Ramos (cell line): ENCODE measurements around the gene MCMBP.
"Not testable (repeated sequence)": the region's sequence is repeated elsewhere in the genome, so short reads cannot be mapped to it uniquely, and the experiment has no call there.

ENCODE experiments used
- in situ Hi-C: fragments of 300-500 bp; cut with MboI; formaldehyde crosslinking; loops from one replicate; pipeline ENCODE4 v1.14.3; 2022; ENCODE audit warnings: low sequenced_read_pairs; ENCODE audit not compliant: unreplicated experiment

The MCMBP gene, protein sequence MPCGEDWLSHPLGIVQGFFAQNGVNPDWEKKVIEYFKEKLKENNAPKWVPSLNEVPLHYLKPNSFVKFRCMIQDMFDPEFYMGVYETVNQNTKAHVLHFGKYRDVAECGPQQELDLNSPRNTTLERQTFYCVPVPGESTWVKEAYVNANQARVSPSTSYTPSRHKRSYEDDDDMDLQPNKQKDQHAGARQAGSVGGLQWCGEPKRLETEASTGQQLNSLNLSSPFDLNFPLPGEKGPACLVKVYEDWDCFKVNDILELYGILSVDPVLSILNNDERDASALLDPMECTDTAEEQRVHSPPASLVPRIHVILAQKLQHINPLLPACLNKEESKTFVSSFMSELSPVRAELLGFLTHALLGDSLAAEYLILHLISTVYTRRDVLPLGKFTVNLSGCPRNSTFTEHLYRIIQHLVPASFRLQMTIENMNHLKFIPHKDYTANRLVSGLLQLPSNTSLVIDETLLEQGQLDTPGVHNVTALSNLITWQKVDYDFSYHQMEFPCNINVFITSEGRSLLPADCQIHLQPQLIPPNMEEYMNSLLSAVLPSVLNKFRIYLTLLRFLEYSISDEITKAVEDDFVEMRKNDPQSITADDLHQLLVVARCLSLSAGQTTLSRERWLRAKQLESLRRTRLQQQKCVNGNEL

DNA sequence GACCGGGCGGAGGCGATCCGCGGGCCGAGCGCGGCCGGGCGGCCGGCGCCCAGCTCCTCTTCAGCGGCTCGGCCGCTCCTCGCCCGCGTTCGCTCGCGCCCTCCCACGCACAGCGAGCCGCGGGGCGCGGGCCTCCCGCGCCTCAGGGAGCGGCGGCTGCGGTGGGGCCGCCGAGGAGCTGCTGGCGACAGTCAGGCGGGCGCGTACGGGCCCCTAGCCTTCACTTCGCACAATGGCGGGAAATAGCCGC, at the start of gene MCMBP:
Gene MCMBP, minus strand, starts transcription at position 234 of the 250 bp plus-strand sequence. CDS start 259 bp downstream, outside the sequence.
- in situ Hi-C loops: no loop called here

DNA sequence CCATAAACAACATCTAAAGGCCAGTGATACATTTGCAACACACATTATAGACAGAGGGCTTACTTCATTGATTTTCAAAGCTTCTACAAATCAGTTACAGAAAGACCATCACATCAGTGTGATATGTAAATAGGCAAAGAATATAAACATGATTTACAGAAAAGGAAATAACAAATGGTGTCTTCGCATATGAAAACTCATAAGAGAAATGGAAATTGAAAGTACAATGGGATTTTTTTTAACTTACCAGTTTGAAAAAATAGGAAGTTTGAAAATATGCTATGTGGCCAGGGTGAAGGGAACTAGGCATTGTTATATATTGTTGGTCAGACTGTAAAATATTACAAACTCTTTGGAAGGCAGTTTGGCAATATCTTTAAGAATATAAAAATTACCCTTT, 47.2 kb upstream of the MCMBP start:
- in situ Hi-C loops: no loop called here

DNA sequence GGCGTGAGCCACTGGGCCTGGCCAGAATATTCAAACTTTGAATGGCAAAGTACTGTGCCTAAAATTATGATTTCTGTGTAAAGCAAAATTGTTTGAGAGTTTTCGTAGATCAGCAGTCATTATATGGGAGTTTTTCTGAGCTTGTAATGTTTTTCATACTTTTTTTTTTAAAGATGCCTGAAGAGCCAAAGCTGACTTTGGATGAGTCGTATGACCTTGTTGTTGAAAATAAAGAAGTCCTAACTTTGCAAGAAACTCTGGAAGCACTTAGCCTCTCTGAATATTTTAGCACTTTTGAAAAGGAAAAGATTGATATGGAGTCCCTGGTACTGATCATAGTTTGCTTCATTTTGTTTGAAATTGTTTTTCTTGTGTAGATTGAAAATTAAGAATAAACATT, 46.6 kb upstream of the MCMBP start:
- in situ Hi-C loops: no loop called here

DNA sequence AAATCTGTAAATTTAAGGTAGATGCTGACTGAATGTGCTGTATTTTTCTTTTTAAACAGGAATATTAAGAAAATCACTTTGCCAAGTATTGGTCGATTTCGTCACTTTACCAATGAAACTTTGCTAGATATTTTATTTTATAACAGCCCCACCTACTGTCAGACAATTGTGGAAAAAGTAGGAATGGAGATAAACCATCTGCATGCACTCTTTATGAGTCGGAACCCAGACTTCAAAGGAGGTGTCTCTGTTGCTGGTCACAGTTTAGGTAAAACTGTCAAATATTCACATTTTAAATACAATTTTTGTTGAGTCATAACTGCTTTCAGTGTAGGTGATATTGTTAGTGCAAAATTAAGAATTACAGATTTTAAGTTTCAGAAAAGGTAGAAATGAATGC, 45.1 kb upstream of the MCMBP start:
- in situ Hi-C loops: no loop called here

DNA sequence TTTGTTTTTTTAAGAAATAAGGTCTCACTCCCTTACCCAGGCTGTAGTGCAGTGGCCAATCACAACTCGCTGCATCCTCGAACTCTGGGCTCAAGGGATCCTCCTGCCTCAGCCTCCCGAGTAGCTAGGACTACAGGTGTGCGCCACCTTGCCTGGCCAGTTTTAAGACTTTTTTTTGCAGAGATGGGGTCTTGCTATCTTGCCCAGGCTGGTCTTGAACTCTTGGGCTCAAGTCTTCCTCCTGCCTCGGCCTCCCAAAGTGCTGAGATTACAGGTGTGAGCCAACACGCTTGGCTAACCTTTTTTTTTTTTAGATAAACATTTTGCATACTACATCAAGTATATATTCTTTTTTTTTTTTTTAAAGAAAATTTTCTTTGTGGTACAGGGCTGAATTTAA, 38.0 kb upstream of the MCMBP start:
- in situ Hi-C loops: no loop called here

DNA sequence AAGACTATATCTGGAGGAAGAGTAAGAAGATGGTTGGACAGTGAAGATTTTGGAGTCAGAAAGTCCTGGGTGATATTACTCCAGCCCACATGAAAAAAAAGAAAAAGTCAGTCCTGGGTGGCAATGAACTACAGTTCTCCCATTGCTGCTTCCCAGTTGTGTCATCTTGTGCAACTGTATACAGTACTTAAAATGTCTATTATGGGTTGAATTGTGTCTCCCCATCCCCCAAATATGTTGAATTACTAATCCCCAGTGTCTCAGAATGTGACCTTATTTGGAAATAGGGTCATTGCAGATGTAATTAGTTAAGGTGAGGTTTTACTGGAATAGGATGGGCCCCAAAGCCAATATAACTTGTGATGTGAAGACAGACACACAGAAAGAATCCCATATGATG, 35.5 kb upstream of the MCMBP start:
- in situ Hi-C loops: no loop called here

DNA sequence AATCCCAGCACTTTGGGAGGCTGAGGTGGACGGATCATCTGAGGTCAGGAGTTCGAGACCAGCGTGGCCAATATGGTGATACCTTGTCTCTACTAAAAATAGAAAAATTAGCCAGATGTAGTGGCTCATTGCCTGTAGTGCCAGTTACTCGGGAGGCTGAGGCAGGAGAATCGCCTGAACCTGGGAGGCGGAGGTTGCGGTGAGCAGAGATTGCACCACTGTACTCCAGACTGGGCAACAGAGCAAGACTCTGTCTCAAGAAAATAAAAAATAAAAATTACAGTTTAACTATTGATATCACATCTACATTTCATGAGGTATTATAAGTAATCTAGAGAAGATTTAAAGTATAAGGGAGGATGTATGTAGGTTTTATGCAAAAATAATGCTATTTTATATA, 35.1 kb upstream of the MCMBP start:
- in situ Hi-C loops: not testable (repeated sequence)

DNA sequence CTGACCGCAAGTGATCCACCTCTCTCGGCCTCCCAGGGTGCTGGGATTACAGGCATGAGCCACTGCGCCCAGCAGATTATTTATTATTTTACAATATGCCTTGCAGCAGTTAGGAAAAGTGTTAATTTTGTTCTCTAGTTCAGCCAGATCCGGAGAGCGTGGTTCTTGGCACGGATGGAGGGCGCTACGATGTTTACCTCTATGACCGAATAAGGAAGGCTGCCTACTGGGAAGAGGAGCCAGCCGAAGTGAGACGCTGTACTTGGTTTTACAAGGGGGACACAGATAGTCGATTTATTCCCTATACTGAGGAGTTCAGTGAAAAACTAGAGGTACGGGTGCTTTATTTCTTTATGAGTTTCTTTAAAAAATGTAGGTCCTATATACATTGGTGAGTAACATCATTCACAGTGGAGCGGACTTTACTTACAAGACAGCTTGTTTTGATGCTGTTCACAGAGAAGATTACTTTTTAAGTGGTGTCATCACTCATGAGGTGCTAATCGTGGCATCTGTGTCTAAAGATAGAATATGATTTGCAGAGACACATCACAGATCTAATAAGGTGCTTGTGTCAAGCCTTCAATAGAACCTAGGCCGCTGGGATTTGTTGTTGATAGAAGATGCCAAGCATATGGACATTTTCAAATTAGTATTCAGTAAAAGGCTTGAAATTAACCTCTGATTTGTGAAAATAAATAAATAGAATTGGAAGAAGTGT, 31.5 kb upstream of the MCMBP start:
- in situ Hi-C loops: no loop called here

DNA sequence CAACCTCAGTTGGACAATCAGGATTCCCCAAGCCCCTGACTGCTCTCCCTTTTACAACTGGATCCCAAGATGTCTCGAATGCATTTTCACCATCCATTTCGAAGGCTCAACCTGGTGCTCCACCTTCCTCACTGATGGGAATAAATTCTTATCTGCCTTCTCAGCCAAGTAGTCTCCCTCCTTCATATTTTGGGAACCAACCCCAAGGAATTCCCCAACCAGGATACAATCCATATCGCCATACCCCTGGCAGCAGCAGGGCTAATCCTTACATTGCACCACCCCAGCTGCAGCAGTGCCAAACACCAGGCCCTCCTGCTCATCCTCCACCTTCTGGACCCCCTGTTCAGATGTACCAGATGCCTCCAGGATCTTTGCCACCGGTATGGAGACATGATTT, 25.9 kb upstream of the MCMBP start:
- in situ Hi-C loops: no loop called here

DNA sequence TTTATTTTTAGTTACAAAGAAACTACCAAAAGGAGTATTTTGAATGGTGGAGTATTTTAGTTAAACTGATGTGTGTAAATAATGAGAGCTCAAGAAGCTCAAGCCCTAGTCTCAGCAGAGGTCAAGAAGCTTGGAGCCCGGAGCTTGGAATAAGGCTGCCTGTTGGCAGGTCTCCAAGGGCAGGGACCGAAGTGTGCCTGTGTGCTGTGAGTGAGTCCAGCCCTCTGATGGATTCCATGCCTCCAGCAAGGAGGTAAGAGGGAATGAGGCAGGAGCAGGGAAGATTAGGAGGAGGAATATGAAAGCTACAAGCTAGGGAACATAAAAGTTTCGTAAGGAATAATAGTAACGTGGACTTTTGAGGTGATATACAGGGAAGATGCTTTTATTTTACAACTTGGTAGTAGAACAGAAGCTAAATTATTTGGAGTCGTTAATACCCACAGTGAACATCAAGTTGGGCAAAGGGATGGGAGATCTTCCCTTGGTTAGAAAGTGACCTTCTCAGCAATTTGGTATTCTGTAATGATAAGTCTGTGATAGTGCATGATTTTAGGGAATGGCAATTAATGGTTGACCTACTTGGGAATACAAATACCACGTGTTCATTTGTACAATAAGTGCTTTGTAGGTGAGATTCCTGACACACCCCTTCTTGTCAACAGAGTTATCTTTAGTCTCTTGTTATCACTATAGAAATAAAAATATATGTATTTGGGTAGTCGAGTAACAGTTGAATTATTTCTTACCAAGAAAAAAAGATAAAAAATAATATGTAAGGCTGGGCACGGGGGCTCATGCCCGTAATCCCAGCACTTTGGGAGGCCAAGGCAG, 24.5 kb upstream of the MCMBP start:
- in situ Hi-C loops: no loop called here

DNA sequence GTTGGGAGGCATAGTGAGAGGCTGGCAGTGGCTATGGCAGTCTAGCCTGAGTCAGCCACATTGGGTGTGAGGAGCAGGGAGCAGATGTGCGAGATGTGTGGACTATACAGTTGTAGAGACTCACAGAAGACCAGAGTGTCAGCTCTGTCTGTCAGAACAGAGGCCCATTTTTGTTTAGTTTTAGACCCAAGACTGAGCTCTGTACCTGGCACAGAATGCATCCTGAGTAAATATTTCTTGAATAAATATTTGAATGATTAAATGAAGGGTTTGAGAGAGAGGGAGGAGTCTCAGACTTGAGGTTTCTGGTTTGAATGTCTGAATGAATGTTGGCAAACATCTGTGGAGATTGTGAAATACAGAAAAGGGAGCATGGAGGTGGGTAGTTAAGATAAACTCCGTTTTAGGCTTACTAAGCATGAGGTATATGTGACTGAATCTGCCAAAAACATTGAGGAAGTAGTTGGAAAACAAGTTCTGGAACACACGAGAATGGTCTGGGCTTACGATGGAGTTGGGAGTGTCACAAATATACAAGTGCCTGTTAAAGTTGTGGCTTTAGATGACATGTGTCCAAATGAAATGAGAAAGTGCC, 23.5 kb upstream of the MCMBP start:
- in situ Hi-C loops: no loop called here

DNA sequence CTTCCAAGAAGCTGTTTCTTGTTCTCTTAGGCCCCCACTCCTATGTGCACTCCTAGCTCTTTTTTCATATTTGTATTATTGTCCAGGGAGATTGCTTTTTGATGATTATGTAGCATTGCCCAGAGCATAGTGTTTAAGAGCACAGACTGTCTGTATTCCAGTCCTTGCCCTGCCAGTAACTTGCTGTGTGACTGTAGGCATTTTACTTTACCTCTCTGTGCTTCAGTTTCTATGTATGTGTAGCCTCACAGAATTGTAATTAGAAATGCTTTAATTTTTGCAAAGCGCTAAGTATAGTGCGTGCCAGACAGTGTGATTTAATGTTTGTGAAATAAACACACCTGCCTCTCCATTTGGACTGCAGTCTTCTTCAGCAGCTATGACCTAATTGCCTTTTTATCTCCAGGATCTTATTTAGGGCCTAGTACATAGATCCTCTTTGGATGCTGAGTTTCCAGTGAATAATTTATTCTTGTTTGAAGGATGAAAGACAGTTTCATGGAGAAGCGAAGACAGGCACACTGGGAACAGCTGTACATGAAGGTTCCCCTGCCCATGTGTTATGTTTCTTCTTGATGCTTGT, 21.3 kb upstream of the MCMBP start:
- in situ Hi-C loops: no loop called here

DNA sequence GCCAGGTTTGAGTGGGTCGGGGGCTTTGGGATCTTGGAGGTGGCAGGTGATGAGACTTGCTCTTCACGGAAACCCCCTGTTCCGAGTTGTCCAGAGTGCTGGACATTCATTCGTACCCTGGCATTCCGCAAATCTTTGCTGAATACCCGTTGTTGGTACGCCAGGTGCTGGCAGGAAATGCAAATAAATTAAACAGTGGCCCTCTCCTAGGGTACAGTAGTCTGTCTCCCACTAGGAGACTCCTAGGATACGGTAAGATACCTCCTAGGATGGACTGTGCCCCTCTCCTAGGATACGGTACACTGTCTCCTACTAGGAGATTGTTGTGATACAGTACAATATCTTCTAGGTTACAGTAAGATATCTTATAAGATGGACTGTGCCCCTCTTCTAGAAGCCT, 20.4 kb upstream of the MCMBP start:
- in situ Hi-C loops: no loop called here

DNA sequence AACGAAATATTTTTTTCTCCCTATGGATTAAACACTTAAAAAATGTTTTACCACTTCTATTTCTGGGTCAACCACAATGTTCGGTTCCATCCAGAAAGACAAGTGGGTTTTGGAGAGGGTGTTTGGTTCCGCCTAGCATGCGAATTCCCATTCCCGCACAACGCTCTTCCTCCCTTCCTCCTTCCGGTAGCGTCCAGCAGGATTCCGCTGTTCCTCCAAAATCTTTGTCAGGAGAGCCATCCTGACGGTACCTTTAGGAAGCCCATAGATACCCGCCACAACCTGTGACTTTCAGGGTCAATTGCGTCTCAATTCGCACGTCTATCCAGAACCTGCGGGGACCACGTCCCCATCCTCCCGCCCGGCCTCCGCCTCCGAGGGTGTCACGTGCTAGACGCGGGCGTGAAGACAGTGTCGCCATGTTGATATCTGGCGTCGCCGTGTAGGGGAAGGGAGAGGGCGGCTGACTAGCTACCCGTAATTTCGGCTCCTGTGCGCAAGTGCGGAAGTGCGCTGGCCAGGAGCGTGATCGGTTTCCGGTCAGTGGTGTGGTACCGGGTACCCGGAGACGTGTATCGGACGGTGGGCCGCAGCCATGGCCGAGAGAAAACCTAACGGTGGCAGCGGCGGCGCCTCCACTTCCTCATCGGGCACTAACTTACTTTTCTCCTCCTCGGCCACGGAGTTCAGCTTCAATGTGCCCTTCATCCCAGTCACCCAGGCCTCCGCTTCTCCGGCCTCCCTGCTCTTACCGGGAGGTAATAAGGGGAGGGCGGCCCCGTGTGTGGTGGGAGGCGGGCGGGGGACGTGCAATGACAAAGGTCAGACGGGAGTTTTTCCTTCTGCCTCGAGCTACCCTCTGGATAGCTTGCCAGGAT, 19.8 kb upstream of the MCMBP start, which contains the start of gene SEC23IP:
Gene SEC23IP, plus strand, starts transcription at position 543 of the 878 bp plus-strand sequence. Its CDS starts 53 bp downstream, at position 596.
- in situ Hi-C loops: no loop called here

DNA sequence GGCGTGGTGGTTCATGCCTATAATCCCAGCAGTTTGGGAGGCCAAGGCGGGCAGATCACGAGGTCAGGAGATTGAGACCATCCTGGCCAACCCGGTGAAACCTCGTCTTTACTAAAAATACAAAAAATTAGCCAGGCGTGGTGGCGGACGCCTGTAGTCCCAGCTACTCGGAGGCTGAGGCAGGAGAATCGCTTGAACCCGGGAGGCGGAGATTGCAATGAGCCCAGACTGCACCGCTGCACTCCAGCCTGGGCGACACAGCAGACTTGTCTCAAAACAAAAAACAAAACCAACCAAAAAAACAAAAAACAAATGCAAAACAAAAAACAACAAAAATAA, 19.2 kb upstream of the MCMBP start:
- in situ Hi-C loops: not testable (repeated sequence)

DNA sequence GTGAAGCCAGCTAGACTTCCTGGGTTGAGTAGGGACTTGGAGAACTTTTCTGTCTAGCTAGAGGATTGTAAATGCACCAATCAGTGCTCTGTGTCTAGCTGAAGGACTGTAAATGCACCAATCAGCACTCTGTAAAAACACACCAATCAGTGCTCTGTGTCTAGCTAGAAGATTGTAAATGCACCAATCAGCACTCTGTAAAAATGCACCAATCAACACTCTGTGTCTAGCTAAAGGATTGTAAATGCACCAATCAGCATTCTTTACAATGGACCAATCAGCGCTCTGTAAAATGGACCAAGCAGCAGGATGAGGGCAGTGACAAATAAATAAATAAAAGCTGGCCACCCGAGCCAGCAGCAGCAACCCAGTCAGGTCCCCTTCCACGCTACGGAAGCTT, 17.7 kb upstream of the MCMBP start:
- in situ Hi-C loops: not testable (repeated sequence)

DNA sequence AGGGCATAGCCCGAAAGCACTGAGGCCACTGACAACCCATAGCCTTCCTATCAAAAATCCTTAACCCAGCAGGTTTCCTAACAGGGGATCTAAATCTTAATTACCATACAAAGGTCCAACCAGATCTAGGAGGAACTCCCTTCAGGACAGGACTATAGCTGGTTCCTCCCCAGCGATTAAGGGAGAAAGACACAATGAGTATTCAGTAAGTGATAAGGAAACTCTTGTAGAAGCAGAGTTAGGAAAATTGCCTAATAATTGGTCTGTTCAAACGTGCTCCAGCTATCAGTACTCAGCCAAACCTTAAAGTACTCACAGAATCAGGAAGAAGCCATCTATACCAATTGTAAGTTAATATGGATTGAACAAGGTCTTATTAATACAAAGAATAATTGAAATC, 16.6 kb upstream of the MCMBP start:
- in situ Hi-C loops: not testable (repeated sequence)

DNA sequence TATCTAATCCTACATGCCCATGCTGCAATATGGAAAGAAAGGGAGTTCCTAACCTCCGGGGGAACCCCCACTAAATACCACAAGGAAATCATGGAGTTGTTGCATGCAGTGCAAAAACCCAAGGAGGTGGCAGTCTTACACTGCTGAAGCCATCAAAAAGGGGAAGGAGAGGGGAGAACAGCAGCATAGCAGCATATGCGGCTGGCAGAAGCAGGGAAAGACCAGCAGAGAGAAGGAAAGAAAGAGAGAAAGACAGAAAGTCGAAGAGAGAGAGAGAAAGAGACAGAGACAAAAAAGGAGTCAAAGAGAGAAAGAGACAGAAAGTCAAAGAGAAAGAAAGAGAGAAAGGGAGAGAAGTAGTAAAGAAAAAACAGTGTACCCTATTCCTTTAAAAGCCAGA, 16.1 kb upstream of the MCMBP start:
- in situ Hi-C loops: not testable (repeated sequence)

DNA sequence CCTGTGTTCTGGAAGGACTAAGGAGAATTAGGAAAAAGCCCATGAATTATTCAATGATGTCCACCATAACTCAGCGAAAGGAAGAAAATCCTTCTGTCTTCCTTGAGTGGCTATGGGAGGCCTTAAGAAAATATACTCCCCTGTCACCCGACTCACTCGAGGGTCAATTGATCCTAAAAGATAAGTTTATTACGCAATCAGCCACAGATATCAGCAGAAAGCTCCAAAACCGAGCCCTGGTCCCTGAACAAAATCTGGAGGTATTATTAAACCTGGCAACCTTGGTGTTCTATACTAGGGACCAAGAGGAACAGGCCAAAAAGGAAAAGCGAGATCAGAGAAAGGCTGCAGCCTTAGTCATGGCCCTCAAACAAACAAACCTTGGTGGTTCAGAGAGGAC, 13.4 kb upstream of the MCMBP start:
- in situ Hi-C loops: not testable (repeated sequence)
